Measurements from ENCODE around the gene FAS.

FAS gene

GRCh38 chr10:88971221-88972061 is 19.2 kb upstream of the FAS start:
- Histone ChIP-seq H3K9ac (ENCODE audit: low read depth, low read length) (no peak overlapping the region), H3K27me3 (ENCODE audit: control insufficient read depth, insufficient read depth, low read length) (no peaks in the 10 kb centered on the region), H3K4me3 (ENCODE audit: low read depth, low read length) (no peak overlapping the region), H3K36me3 (ENCODE audit: control insufficient read depth, insufficient read depth, low read length) (no peaks in the 10 kb centered on the region), H3K9me3 (ENCODE audit: control insufficient read depth, insufficient read depth, low read length) (no peaks in the 10 kb centered on the region), H3K27ac (ENCODE audit: low read depth, low read length) (no peak overlapping the region), H3K4me1 (ENCODE audit: control insufficient read depth, insufficient read depth, low read length) (no peaks in the 10 kb centered on the region)

GRCh38 chr10:88974012-88974411 is 16.6 kb upstream of the FAS start:
- Histone ChIP-seq H3K4me3 (ENCODE audit: low read depth, low read length) (no peak overlapping the region), H3K9ac (ENCODE audit: low read depth, low read length) (no peak overlapping the region), H3K4me1 (ENCODE audit: control insufficient read depth, insufficient read depth, low read length) (no peaks in the 10 kb centered on the region)

DNA sequence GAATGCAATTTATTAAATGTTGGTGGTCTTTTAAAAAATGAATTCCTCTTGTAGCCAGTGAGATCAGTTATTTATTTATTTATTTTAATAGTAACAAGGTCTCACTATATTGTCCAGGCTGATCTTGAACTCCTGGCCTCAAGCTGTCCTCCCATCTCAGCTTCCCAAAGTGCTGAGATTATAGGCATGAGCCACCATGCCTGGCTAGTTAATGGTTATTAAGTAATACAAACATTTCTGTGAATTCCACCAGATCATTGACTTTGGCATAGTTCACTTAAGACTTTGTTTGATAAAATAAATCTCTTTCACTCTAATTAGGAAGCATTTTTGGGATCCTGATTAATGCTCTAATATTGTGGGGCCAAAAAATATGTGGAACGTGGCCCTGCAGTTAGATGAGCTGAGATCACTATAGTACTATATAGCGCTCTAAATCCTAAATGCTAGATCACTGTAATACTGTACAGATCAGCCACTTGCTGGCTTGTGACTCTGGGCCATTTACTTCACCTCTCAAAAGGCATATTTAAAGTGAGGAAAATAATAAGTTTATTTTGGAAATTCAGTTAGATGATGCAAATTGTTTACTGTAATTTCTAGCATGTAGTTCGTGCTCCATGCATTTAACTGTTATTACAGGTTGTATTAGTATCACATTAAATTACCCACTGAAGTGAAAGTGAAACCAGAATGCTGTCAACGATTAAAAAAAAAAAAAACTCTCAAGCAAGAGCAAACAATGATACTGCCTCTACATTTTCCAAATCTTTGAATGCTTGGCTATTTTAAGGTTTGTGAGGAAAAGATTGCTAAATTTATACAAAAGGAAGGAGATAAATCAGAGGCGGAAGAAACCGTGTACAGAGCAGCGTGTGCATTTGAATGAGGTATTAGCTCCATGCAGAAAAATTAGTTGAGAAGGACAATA is 15.9 kb upstream of the FAS start:
- Histone ChIP-seq H3K9ac (ENCODE audit: low read depth, low read length) (no peak overlapping the region), H3K4me3 (ENCODE audit: low read depth, low read length) (no peak overlapping the region), H3K9me3 (ENCODE audit: control insufficient read depth, insufficient read depth, low read length) (no peaks in the 10 kb centered on the region), H3K27me3 (ENCODE audit: control insufficient read depth, insufficient read depth, low read length) (no peaks in the 10 kb centered on the region), H3K27ac (ENCODE audit: low read depth, low read length) (no peak overlapping the region), H3K36me3 (ENCODE audit: control insufficient read depth, insufficient read depth, low read length) (no peaks in the 10 kb centered on the region), H3K4me1 (ENCODE audit: control insufficient read depth, insufficient read depth, low read length) (no peaks in the 10 kb centered on the region; the same call in 1 of the 2 replicates)

More at GRCh38 chr10:88974012-88974411, 16.6 kb upstream of the FAS start:
- no peaks in the 10 kb centered on the region for H3K27me3 ChIP-seq (ENCODE audit: control insufficient read depth, insufficient read depth, low read length)
- no peaks in the 10 kb centered on the region for H3K9me3 ChIP-seq (ENCODE audit: control insufficient read depth, insufficient read depth, low read length)
- no peaks in the 10 kb centered on the region for H3K36me3 ChIP-seq (ENCODE audit: control insufficient read depth, insufficient read depth, low read length)
- no peak overlapping the region for H3K27ac ChIP-seq (ENCODE audit: low read depth, low read length)

DNA sequence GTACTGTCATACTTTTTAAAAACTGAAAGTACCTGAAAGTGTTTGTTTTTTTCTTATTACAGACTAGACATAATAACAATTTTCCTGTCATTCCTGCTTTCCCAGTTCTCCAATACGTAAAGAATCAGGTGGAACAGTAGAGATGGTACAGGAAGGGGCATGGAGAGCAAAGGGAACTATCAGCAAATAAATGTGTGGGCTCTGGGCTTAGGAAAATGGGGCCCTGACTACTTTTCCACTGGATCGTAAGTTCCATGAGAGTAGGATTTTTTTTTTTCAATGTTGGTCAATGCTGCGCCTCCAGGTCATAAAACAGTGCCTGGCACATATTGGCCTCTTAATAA is 15.2 kb upstream of the FAS start:
- Histone ChIP-seq H3K27ac (ENCODE audit: low read depth, low read length) (no peak overlapping the region), H3K4me3 (ENCODE audit: low read depth, low read length) (no peak overlapping the region), H3K9ac (ENCODE audit: low read depth, low read length) (no peak overlapping the region), H3K4me1 (ENCODE audit: control insufficient read depth, insufficient read depth, low read length) (no peaks in the 10 kb centered on the region; the same call in 1 of the 2 replicates), H3K9me3 (ENCODE audit: control insufficient read depth, insufficient read depth, low read length) (no peaks in the 10 kb centered on the region), H3K27me3 (ENCODE audit: control insufficient read depth, insufficient read depth, low read length) (no peaks in the 10 kb centered on the region), H3K36me3 (ENCODE audit: control insufficient read depth, insufficient read depth, low read length) (no peaks in the 10 kb centered on the region)

GRCh38 chr10:88978463-88978862 is 12.1 kb upstream of the FAS start:
- H3K27me3 ChIP-seq (ENCODE audit: control insufficient read depth, insufficient read depth, low read length) = no peaks in the 10 kb centered on the region
- H3K36me3 ChIP-seq (ENCODE audit: control insufficient read depth, insufficient read depth, low read length) = no peaks in the 10 kb centered on the region
- H3K4me1 ChIP-seq (ENCODE audit: control insufficient read depth, insufficient read depth, low read length) = no peaks in the 10 kb centered on the region; the same call in 1 of the 2 replicates
- no peaks in the 10 kb centered on the region for H3K9me3 ChIP-seq (ENCODE audit: control insufficient read depth, insufficient read depth, low read length)
- no peak overlapping the region for H3K27ac ChIP-seq (ENCODE audit: low read depth, low read length)
- no peak overlapping the region for H3K4me3 ChIP-seq (ENCODE audit: low read depth, low read length)
- no peak overlapping the region for H3K9ac ChIP-seq (ENCODE audit: low read depth, low read length)

DNA sequence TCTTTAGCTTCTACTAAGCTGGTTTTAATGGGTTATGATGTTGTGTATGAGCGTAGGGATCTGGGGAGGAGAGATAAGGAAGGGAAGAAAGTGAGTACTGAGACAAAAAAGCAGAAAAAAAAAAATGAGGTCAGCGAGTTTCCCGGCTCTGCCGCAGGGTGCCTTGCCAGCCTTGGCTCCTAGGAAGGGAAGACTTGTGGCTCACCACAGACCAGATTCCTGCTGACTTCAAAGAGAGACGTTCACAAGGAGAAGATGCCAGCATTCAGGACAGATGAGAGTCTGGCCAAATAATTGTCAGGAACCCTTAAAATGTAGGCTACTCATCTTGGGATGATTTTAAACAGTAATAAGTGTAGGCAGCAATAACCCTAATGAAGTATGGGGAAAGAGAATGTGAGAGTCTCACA is 11.4 kb upstream of the FAS start:
- H3K4me3 ChIP-seq (ENCODE audit: low read depth, low read length) = no peak overlapping the region
- H3K9me3 ChIP-seq (ENCODE audit: control insufficient read depth, insufficient read depth, low read length) = no peaks in the 10 kb centered on the region
- no peak overlapping the region for H3K9ac ChIP-seq (ENCODE audit: low read depth, low read length)
- H3K36me3 ChIP-seq (ENCODE audit: control insufficient read depth, insufficient read depth, low read length) = no peaks in the 10 kb centered on the region
- H3K27ac ChIP-seq (ENCODE audit: low read depth, low read length) = no peak overlapping the region
- H3K27me3 ChIP-seq (ENCODE audit: control insufficient read depth, insufficient read depth, low read length) = no peaks in the 10 kb centered on the region
- H3K4me1 ChIP-seq (ENCODE audit: control insufficient read depth, insufficient read depth, low read length) = no peaks in the 10 kb centered on the region; the same call in 1 of the 2 replicates

- Histone ChIP-seq H3K27ac (ENCODE audit: low read depth, low read length) (no peak overlapping the region), H3K9me3 (ENCODE audit: control insufficient read depth, insufficient read depth, low read length) (no peaks in the 10 kb centered on the region), H3K4me3 (ENCODE audit: low read depth, low read length) (no peak overlapping the region), H3K9ac (ENCODE audit: low read depth, low read length) (no peak overlapping the region), H3K27me3 (ENCODE audit: control insufficient read depth, insufficient read depth, low read length) (no peaks in the 10 kb centered on the region), H3K4me1 (ENCODE audit: control insufficient read depth, insufficient read depth, low read length) (no peaks in the 10 kb centered on the region; the same call in 1 of the 2 replicates), H3K36me3 (ENCODE audit: control insufficient read depth, insufficient read depth, low read length) (no peaks in the 10 kb centered on the region)
These were observed 11.0 kb upstream of the FAS start for GRCh38 chr10:88979603-88980002.

- Histone ChIP-seq H3K4me1 (ENCODE audit: control insufficient read depth, insufficient read depth, low read length) (no peaks in the 10 kb centered on the region; the same call in 1 of the 2 replicates), H3K27ac (ENCODE audit: low read depth, low read length) (no peak overlapping the region)
These were observed 10.4 kb upstream of the FAS start for GRCh38 chr10:88980247-88980646.

DNA sequence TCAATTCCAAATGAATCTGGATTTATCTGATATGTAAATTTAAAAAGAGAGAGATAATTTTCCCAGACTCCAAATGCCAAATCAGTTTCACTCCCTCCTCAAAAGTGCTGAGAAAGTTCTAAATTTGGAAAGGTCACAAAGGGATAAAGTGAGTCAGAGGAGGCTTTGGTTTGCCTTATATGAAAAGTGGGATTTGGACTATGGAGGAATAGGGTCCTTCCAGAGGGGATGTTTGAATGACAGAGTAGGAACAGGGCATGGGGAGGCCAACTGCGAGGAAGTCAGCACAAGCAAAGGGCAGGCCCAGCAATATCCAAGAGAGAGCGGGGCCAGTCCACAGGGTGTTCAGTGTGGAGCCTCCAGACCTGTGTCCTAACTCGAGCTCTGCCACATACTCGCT is 9.8 kb upstream of the FAS start:
- Histone ChIP-seq H3K27ac (ENCODE audit: low read depth, low read length) (no peak overlapping the region), H3K4me1 (ENCODE audit: control insufficient read depth, insufficient read depth, low read length) (no peaks in the 10 kb centered on the region; the same call in none of the 2 replicates), H3K36me3 (ENCODE audit: control insufficient read depth, insufficient read depth, low read length) (no peaks in the 10 kb centered on the region), H3K4me3 (ENCODE audit: low read depth, low read length) (no peak overlapping the region), H3K27me3 (ENCODE audit: control insufficient read depth, insufficient read depth, low read length) (no peaks in the 10 kb centered on the region), H3K9ac (ENCODE audit: low read depth, low read length) (no peak overlapping the region), H3K9me3 (ENCODE audit: control insufficient read depth, insufficient read depth, low read length) (no peaks in the 10 kb centered on the region)

More at GRCh38 chr10:88980247-88980646, 10.4 kb upstream of the FAS start:
- Histone ChIP-seq H3K9me3 (ENCODE audit: control insufficient read depth, insufficient read depth, low read length) (no peaks in the 10 kb centered on the region), H3K36me3 (ENCODE audit: control insufficient read depth, insufficient read depth, low read length) (no peaks in the 10 kb centered on the region), H3K9ac (ENCODE audit: low read depth, low read length) (no peak overlapping the region), H3K27me3 (ENCODE audit: control insufficient read depth, insufficient read depth, low read length) (no peaks in the 10 kb centered on the region), H3K4me3 (ENCODE audit: low read depth, low read length) (no peak overlapping the region)

- no peaks in the 10 kb centered on the region for H3K9me3 ChIP-seq (ENCODE audit: control insufficient read depth, insufficient read depth, low read length)
- H3K9ac ChIP-seq (ENCODE audit: low read depth, low read length) = no peak overlapping the region
- no peak overlapping the region for H3K27ac ChIP-seq (ENCODE audit: low read depth, low read length)
- no peaks in the 10 kb centered on the region for H3K27me3 ChIP-seq (ENCODE audit: control insufficient read depth, insufficient read depth, low read length)
- no peaks in the 10 kb centered on the region; the same call in none of the 2 replicates for H3K4me1 ChIP-seq (ENCODE audit: control insufficient read depth, insufficient read depth, low read length)
- no peak overlapping the region for H3K4me3 ChIP-seq (ENCODE audit: low read depth, low read length)
- no peaks in the 10 kb centered on the region for H3K36me3 ChIP-seq (ENCODE audit: control insufficient read depth, insufficient read depth, low read length)
These were observed 9.2 kb upstream of the FAS start for GRCh38 chr10:88981435-88981834.

GRCh38 chr10:88982366-88982765 is 8.2 kb upstream of the FAS start:
- no peak overlapping the region for H3K9ac ChIP-seq (ENCODE audit: low read depth, low read length)
- H3K27ac ChIP-seq (ENCODE audit: low read depth, low read length) = no peak overlapping the region
- H3K36me3 ChIP-seq (ENCODE audit: control insufficient read depth, insufficient read depth, low read length) = no peaks in the 10 kb centered on the region
- H3K4me3 ChIP-seq (ENCODE audit: low read depth, low read length) = no peak overlapping the region
- no peaks in the 10 kb centered on the region for H3K27me3 ChIP-seq (ENCODE audit: control insufficient read depth, insufficient read depth, low read length)
- H3K9me3 ChIP-seq (ENCODE audit: control insufficient read depth, insufficient read depth, low read length) = no peaks in the 10 kb centered on the region
- no peaks in the 10 kb centered on the region; the same call in none of the 2 replicates for H3K4me1 ChIP-seq (ENCODE audit: control insufficient read depth, insufficient read depth, low read length)
